HG03135 (cell line): ENCODE results near the gene ERCC5.

Experiments used
- ATAC-seq: cut with Tn5 transposase; IDR thresholded peaks from one replicate; pipeline ENCODE4 v1.9.1; 2021; ENCODE audit warnings: mild to moderate bottlenecking, moderate library complexity; ENCODE audit not compliant: unreplicated experiment

ERCC5 gene

GRCh38 chr13:102845630-102846260 is at the start of gene ERCC5:
Gene ERCC5, plus strand, starts transcription at chr13:102846032. Its CDS starts 235 bp downstream, at chr13:102846267.
- ATAC-seq: peak; percentile 81

- ATAC-seq: peak; percentile 85
These were observed 47.0 kb upstream of the ERCC5 start, which contains the start of the genes BIVM and POGLUT2 for GRCh38 chr13:102798581-102799425. Gene BIVM, plus strand, starts transcription at chr13:102799119. Its CDS starts 8,149 bp downstream, at chr13:102807268. Gene POGLUT2, minus strand, starts transcription at chr13:102798976. Its CDS starts 306 bp downstream, at chr13:102798670.

- ATAC-seq: peak; percentile 6
These were observed 46.2 kb upstream of the ERCC5 start for GRCh38 chr13:102799426-102800144.

GRCh38 chr13:102800145-102801041 is 45.4 kb upstream of the ERCC5 start:
- ATAC-seq: peak; percentile 75

GRCh38 chr13:102805680-102806079 is 40.2 kb upstream of the ERCC5 start:
- ATAC-seq: no peak

- no peak for ATAC-seq
These were observed 38.1 kb upstream of the ERCC5 start for GRCh38 chr13:102807699-102808098.

GRCh38 chr13:102812611-102813287 is 33.1 kb upstream of the ERCC5 start:
- no peak for ATAC-seq

GRCh38 chr13:102814025-102814607 is 31.7 kb upstream of the ERCC5 start:
- ATAC-seq: no peak

- ATAC-seq: no peak
These were observed 31.0 kb upstream of the ERCC5 start for GRCh38 chr13:102814793-102815192.

GRCh38 chr13:102815788-102816187 is 30.0 kb upstream of the ERCC5 start:
- no peak for ATAC-seq

- no peak for ATAC-seq
These were observed 29.1 kb upstream of the ERCC5 start for GRCh38 chr13:102816708-102817107.

GRCh38 chr13:102817241-102817640 is 28.6 kb upstream of the ERCC5 start:
- no peak for ATAC-seq

- ATAC-seq: no peak
These were observed 27.9 kb upstream of the ERCC5 start for GRCh38 chr13:102817907-102818306.

GRCh38 chr13:102825400-102825799 is 20.4 kb upstream of the ERCC5 start:
- ATAC-seq: no peak

- no peak for ATAC-seq
These were observed 19.7 kb upstream of the ERCC5 start for GRCh38 chr13:102825921-102826706.

- ATAC-seq: no peak
These were observed 15.2 kb upstream of the ERCC5 start for GRCh38 chr13:102830646-102831045.

GRCh38 chr13:102836471-102836870 is 9.4 kb upstream of the ERCC5 start:
- ATAC-seq: no peak

GRCh38 chr13:102838273-102838672 is 7.6 kb upstream of the ERCC5 start:
- ATAC-seq: no peak

- no peak for ATAC-seq
These were observed 6.8 kb upstream of the ERCC5 start for GRCh38 chr13:102838982-102839381.
